GM12874 (cell line): ENCODE data around the gene RASL12.

Experiments used
- CTCF ChIP-seq: IDR thresholded peaks from 2 replicates; pipeline ENCODE4 v1.5.1; 2011; ENCODE audit warnings: low read depth, mild to moderate bottlenecking, control low read depth, low read length, moderate library complexity; ENCODE audit not compliant: insufficient read depth

Gene RASL12, protein sequence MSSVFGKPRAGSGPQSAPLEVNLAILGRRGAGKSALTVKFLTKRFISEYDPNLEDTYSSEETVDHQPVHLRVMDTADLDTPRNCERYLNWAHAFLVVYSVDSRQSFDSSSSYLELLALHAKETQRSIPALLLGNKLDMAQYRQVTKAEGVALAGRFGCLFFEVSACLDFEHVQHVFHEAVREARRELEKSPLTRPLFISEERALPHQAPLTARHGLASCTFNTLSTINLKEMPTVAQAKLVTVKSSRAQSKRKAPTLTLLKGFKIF

DNA sequence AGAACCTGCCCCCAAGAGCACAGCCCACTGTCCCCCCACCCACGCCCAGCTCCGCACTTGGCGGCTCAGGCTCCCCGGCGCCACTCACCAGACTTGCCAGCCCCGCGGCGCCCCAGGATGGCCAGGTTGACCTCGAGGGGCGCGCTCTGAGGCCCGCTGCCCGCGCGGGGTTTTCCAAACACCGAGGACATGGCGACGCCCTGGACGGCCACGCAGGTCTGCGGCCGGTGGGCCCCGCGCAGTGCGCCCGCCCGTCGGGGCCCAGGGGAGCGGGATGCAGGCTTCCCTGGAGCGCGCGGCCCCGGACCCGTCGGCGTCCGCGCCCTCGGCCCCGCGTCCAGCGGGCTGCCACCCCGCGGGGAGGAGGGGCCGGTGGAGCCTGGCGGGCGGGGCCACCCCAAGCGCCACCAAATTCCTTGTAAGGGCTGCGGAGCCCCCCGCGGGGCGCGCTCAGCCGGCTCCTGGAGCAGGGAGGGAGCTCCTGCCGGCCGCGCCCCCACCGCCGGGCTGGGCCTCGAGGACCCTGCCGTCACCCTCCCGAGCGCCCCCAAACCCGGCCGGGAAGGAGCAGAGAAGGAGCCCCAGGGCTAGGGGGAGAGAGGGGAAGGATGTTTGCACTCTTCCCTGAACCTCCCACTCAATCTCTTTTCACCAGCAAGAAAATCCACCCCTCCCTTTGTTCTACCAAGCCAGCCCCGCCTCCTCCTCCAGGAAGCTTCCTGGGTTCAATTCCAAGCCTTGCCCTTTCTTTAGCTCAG is at the start of gene RASL12:
TSS of gene RASL12 (minus strand) at position 347 of the 758 bp plus-strand sequence. CDS start at position 191, 156 bp downstream.
- TF ChIP-seq CTCF: no peak

DNA sequence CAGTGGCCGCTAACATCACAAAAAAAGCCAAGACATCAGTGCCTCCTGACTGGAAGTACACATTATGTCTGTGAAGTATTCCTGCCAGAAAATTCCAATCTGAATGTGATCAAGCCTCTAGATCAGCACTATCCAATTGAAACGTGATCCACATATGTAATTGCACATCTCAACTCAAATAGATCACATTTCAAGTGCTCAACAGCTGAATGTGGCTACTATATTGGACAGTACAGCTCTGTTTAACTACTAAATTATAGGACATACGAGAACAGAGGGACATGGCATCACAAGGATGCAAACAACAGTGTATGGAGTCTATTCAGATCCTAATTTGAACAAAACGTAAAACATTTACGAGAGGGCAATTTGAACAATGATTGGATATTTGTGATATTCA is 47.8 kb upstream of the RASL12 start:
- TF ChIP-seq CTCF: no peak

- TF ChIP-seq CTCF: no peak
These were observed 47.3 kb upstream of the RASL12 start, which contains the start of gene UBAP1L for GRCh38 chr15:65115086-65115485. Gene UBAP1L, minus strand, starts transcription at chr15:65115200. Its CDS starts 8,985 bp downstream, at chr15:65106215.

- TF ChIP-seq CTCF: no peak
These were observed 43.0 kb upstream of the RASL12 start for GRCh38 chr15:65110676-65111292.

- no peak for TF ChIP-seq CTCF
These were observed 38.3 kb upstream of the RASL12 start for GRCh38 chr15:65106011-65106590.

DNA sequence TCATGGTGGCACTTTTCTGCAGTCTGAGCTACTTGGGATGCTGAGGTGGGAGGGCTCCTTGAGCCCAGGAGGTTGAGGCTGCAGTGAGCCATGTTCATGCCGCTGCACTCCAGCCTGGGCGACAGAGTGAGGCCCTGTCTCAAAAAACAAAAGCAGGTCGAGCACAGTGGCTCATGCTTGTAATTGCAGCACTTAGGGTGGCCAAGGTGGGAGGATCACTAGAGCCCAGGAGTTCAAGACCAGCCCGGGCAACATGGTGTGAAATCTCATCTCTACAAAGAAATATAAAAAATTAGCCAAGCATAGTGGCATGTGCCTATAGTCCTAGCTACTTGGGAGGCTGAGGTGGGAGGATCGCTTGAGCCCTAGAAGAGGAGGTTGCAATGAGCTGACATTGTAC is 37.2 kb upstream of the RASL12 start:
- TF ChIP-seq CTCF: no peak

GRCh38 chr15:65102912-65103311 is 35.1 kb upstream of the RASL12 start:
- TF ChIP-seq CTCF: no peak
